ENCODE results near the gene TMEM255B. TPM values are rescaled to one million over a fixed set of nuclear protein-coding genes. Genes with fewer than 3 reads are reported as not detected.

Gene TMEM255B
- total RNA-seq, 1 experiment from 2014 or later, result 7.0 TPM

DNA sequence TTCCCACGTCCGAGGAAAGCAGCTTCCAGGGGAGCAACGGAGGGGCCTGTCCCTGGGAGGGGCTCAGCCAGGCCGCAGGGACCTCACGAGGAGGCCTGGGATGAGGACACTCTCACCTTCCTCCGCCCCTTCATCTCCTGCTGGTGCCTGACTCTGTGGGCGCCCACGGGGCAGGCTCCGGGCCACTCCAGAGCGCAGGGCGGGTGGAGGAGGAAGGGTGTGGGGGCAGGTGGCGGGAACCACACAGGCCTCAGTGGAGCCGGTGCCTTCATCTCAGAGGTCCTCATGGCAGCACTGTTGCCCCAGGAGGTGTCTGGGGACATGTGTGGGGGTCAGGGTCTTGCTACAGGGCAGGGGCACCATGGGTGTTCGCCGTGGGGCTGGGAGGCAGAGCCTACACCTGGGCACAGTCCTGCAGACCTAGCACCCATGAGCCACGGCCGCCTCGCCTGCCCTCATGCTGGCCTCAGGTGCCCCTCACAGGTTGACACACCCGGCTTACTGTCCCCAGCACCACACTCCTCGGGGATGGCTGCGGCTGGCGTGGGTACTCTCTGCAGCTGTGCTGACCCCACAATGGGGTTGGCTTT is 10.1 kb upstream of the TMEM255B start:
- Mint-ChIP-seq H3K27me3 (ENCODE audit: insufficient read depth, unreplicated experiment) (no peaks in the 10 kb centered on the region), H3K9me3 (ENCODE audit: unreplicated experiment) (peaks cover 7% of the 10 kb centered on the region), H3K4me1 (ENCODE audit: insufficient read depth, unreplicated experiment) (no peaks in the 10 kb centered on the region), H3K27ac (ENCODE audit: low read depth, unreplicated experiment) (no peak overlapping the region), H3K4me3 (ENCODE audit: unreplicated experiment) (no peak overlapping the region), H3K36me3 (ENCODE audit: insufficient read depth, unreplicated experiment) (no peaks in the 10 kb centered on the region)
- BruUV-seq (replicated peaks), result no TSS peak
- DNase-seq (ENCODE audit: unreplicated experiment), result no peak
- TF ChIP-seq, protein P1, sequence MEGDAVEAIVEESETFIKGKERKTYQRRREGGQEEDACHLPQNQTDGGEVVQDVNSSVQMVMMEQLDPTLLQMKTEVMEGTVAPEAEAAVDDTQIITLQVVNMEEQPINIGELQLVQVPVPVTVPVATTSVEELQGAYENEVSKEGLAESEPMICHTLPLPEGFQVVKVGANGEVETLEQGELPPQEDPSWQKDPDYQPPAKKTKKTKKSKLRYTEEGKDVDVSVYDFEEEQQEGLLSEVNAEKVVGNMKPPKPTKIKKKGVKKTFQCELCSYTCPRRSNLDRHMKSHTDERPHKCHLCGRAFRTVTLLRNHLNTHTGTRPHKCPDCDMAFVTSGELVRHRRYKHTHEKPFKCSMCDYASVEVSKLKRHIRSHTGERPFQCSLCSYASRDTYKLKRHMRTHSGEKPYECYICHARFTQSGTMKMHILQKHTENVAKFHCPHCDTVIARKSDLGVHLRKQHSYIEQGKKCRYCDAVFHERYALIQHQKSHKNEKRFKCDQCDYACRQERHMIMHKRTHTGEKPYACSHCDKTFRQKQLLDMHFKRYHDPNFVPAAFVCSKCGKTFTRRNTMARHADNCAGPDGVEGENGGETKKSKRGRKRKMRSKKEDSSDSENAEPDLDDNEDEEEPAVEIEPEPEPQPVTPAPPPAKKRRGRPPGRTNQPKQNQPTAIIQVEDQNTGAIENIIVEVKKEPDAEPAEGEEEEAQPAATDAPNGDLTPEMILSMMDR (IDR thresholded peaks at IDR 0.05; ENCODE audit: unreplicated experiment), result no peak
- POLR2A ChIA-PET, result interaction anchor here (0.7 kb wide), 1 partner anchor 290 kb away, joined by 3 read pairs; no protein-coding TSS in a partner anchor
- CTCF ChIA-PET, result interaction anchor here (0.6 kb wide), 1 partner anchor 161 kb away, joined by 3 read pairs; no protein-coding TSS in a partner anchor
- intact Hi-C loops (cut with micrococcal nuclease), result no loop called here

DNA sequence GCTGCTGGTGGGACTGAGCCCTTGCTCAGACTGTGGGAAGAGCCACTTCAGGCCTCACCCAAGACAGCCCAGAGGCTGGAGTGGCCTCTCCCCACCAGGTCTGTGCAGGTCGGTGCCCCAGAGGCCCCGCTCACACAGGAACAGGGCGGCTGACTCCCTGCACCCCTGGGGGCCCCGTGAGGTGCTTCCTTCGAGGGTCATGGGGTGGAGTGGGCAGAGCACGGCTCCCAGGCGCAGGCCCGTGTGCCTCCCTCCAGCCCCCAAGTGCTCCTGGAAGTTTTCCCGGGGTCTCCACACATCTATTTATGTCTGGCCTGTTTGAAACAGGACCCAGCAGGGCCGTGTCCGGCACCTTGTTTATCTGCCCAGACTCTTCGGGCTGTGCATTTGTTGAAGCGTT is 9.5 kb upstream of the TMEM255B start:
- no peak for DNase-seq (ENCODE audit: unreplicated experiment)
- Mint-ChIP-seq H3K27me3 (ENCODE audit: insufficient read depth, unreplicated experiment) (no peaks in the 10 kb centered on the region), H3K4me3 (ENCODE audit: unreplicated experiment) (no peak overlapping the region), H3K9me3 (ENCODE audit: unreplicated experiment) (peaks cover 7% of the 10 kb centered on the region), H3K27ac (ENCODE audit: low read depth, unreplicated experiment) (no peak overlapping the region), H3K4me1 (ENCODE audit: insufficient read depth, unreplicated experiment) (no peaks in the 10 kb centered on the region), H3K36me3 (ENCODE audit: insufficient read depth, unreplicated experiment) (no peaks in the 10 kb centered on the region)
- POLR2A ChIA-PET, result no interaction called here
- TF ChIP-seq, protein P1 (IDR thresholded peaks at IDR 0.05; ENCODE audit: unreplicated experiment), result no peak
- no TSS peak for BruUV-seq (replicated peaks)
- intact Hi-C loops (cut with micrococcal nuclease), result no loop called here
- CTCF ChIA-PET, result interaction anchor here (0.6 kb wide), 1 partner anchor 490 kb away, joined by 3 read pairs; no protein-coding TSS in a partner anchor

DNA sequence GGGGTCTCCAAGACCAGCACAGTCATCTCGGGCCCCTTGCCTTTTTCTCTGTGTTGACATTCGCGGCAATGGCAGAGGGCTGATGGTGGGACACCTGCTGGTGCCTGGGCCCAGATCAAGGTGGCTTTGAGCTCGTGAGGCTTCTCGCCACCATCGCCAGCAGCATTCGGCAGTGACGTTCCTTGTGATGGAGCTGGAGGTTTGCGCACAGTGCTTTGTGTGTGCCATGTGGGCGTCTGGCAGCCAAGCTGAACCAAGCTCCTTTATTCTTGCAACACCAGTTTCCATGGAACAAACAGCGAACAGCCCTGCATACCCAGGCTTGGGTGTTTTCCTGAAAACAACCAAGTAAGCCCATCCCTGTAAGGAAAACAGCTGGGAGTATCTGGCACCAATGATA is 9.1 kb upstream of the TMEM255B start:
- H3K36me3 Mint-ChIP-seq (ENCODE audit: insufficient read depth, unreplicated experiment), result no peaks in the 10 kb centered on the region
- H3K27me3 Mint-ChIP-seq (ENCODE audit: insufficient read depth, unreplicated experiment), result no peaks in the 10 kb centered on the region
- peaks cover 7% of the 10 kb centered on the region for H3K9me3 Mint-ChIP-seq (ENCODE audit: unreplicated experiment)
- DNase-seq (ENCODE audit: unreplicated experiment), result no peak
- ChIA-PET CTCF (interaction anchor here (0.6 kb wide), 1 partner anchor 490 kb away, joined by 3 read pairs; no protein-coding TSS in a partner anchor), POLR2A (no interaction called here)
- TF ChIP-seq, protein P1 (IDR thresholded peaks at IDR 0.05; ENCODE audit: unreplicated experiment), result no peak
- BruUV-seq (replicated peaks), result no TSS peak
- no peak overlapping the region for H3K27ac Mint-ChIP-seq (ENCODE audit: low read depth, unreplicated experiment)
- H3K4me1 Mint-ChIP-seq (ENCODE audit: insufficient read depth, unreplicated experiment), result no peaks in the 10 kb centered on the region
- intact Hi-C loops (cut with micrococcal nuclease), result no loop called here
- no peak overlapping the region for H3K4me3 Mint-ChIP-seq (ENCODE audit: unreplicated experiment)

DNA sequence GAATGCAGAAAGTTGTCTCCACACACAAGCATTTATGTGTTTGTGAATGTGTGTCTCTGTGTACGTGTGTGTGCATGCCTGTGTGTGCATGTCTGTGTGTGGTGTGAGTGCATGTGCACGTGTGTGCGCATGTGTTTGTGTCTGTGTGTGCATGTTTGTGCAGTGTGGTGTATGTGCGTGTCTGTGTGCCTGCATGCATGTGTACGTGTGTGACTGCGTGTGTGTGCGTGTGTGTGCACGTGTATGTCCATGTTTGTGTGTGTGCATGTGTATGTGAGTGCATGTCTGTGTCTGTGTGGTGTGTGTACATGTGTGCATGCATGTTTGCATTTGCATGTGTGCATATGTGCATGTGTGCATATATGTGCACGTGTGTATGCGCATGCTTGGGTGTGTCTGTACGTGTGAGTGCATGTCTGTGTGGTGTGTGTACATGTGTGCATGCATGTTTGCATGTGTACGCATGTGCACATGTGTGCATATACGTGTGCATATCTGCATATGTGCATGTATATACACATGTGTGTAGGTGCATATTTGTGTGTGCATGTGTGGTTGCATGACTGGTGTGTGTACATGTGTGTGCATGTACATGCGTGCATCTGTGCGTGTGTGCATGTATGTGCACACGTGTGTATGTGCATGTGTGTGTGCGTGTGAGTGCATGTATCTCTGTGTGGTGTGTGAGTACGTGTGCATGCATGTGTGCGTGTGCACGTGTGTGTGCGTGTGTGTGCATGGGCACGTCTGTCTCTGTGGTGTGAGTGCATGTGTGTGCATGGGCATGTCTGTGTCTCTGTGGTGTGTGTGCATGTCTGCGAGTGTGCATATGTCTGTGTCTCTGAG is 8.2 kb upstream of the TMEM255B start:
- no peaks in the 10 kb centered on the region for H3K27me3 Mint-ChIP-seq (ENCODE audit: insufficient read depth, unreplicated experiment)

More for the DNA sequence above, 8.2 kb upstream of the TMEM255B start:
- intact Hi-C loops (cut with micrococcal nuclease), result no loop called here
- Mint-ChIP-seq H3K4me3 (ENCODE audit: unreplicated experiment) (no peak overlapping the region), H3K9me3 (ENCODE audit: unreplicated experiment) (peaks cover 7% of the 10 kb centered on the region), H3K27ac (ENCODE audit: low read depth, unreplicated experiment) (no peak overlapping the region), H3K36me3 (ENCODE audit: insufficient read depth, unreplicated experiment) (no peaks in the 10 kb centered on the region), H3K4me1 (ENCODE audit: insufficient read depth, unreplicated experiment) (no peaks in the 10 kb centered on the region)
- CTCF ChIA-PET, result no interaction called here
- DNase-seq (ENCODE audit: unreplicated experiment), result no peak
- no TSS peak for BruUV-seq (replicated peaks)
- POLR2A ChIA-PET, result no interaction called here
- TF ChIP-seq, protein P1 (IDR thresholded peaks at IDR 0.05; ENCODE audit: unreplicated experiment), result no peak

All from MCF 10A (cell line).